OCI-LY1 (cell line): ENCODE data around the gene CACNA1B.

Experiments used
- H2AFZ ChIP-seq: fragments of 200-600 bp; sonication (generic), shearing (Covaris generic); 2 replicates; pipeline ENCODE4 v1.6.0; 2014; ENCODE audit warnings: antibody characterized with exemption, mild to moderate bottlenecking, low read length
- H3F3A ChIP-seq: fragments of 200-600 bp; sonication (generic), shearing (Covaris generic); 2 replicates; pipeline ENCODE4 v1.6.0; 2014; ENCODE audit warnings: mild to moderate bottlenecking, antibody characterized with exemption, low read length, moderate library complexity; ENCODE audit not compliant: insufficient read depth
- H3K27ac ChIP-seq: fragments of 200-600 bp; sonication (generic); 2 replicates; pipeline ENCODE4 v1.5.1; 2014; ENCODE audit warnings: low read length, mixed run types, mild to moderate bottlenecking, low read depth; ENCODE audit not compliant: poor library complexity, severe bottlenecking
- H3K27me3 ChIP-seq: fragments of 200-600 bp; sonication (generic); 2 replicates; pipeline ENCODE4 v1.6.0; 2014; ENCODE audit warnings: antibody characterized with exemption, mild to moderate bottlenecking, low read length, moderate library complexity; ENCODE audit not compliant: insufficient read depth
- H3K36me3 ChIP-seq: fragments of 200-600 bp; sonication (generic); 2 replicates; pipeline ENCODE4 v1.6.1; 2014; ENCODE audit warnings: mild to moderate bottlenecking, antibody characterized with exemption, low read length, moderate library complexity, mixed read lengths; ENCODE audit not compliant: insufficient read depth
- H3K4me1 ChIP-seq: fragments of 200-600 bp; sonication (generic); 2 replicates; pipeline ENCODE4 v1.5.1; 2014; ENCODE audit warnings: mild to moderate bottlenecking, low read length, moderate library complexity; ENCODE audit not compliant: insufficient read depth, severe bottlenecking
- H3K4me2 ChIP-seq: fragments of 200-600 bp; sonication (generic), shearing (Covaris generic); 2 replicates; pipeline ENCODE4 v1.6.1; 2014; ENCODE audit warnings: low read length
- H3K4me3 ChIP-seq: fragments of 200-600 bp; sonication (generic); 2 replicates; pipeline ENCODE4 v1.5.1; 2014; ENCODE audit warnings: low read length, low read depth, mild to moderate bottlenecking, mixed read lengths; ENCODE audit not compliant: poor library complexity, severe bottlenecking
- H3K79me2 ChIP-seq: fragments of 200-600 bp; shearing (Covaris generic); 2 replicates; pipeline ENCODE4 v1.6.1; 2016; ENCODE audit warnings: mixed run types, low read length, mixed read lengths; ENCODE audit not compliant: insufficient read depth
- H3K9ac ChIP-seq: fragments of 200-600 bp; sonication (generic), shearing (Covaris generic); 2 replicates; pipeline ENCODE4 v1.6.1; 2014; ENCODE audit warnings: mild to moderate bottlenecking, low read length, mixed read lengths
- H3K9me2 ChIP-seq: fragments of 200-600 bp; sonication (generic), shearing (Covaris generic); 2 replicates; pipeline ENCODE4 v1.6.1; 2014; ENCODE audit warnings: low read depth, mild to moderate bottlenecking, low read length, mixed read lengths
- H3K9me3 ChIP-seq: fragments of 200-600 bp; shearing (Covaris generic); 2 replicates; pipeline ENCODE4 v1.6.1; 2014; ENCODE audit warnings: low read length, mixed read lengths
- H4K20me1 ChIP-seq: fragments of 200-600 bp; sonication (generic), shearing (Covaris generic); 2 replicates; pipeline ENCODE4 v1.6.0; 2016; ENCODE audit warnings: mild to moderate bottlenecking, low read length; ENCODE audit not compliant: insufficient read depth
- EZH2 ChIP-seq: fragments of 200-600 bp; sonication (generic), shearing (Covaris generic); IDR thresholded peaks from 2 replicates; pipeline ENCODE4 v1.8.0; 2017; ENCODE audit warnings: borderline replicate concordance, mixed run types, mild to moderate bottlenecking, antibody characterized with exemption, low read length, moderate library complexity, mixed read lengths
- TF ChIP-seq, protein P1 (sequence below): fragments of 200-600 bp; sonication (generic), shearing (Covaris generic); IDR thresholded peaks from 2 replicates; pipeline ENCODE4 v1.5.1; 2017; ENCODE audit warnings: mild to moderate bottlenecking, antibody characterized with exemption, low read length, moderate library complexity, mixed read lengths

The CACNA1B gene

DNA sequence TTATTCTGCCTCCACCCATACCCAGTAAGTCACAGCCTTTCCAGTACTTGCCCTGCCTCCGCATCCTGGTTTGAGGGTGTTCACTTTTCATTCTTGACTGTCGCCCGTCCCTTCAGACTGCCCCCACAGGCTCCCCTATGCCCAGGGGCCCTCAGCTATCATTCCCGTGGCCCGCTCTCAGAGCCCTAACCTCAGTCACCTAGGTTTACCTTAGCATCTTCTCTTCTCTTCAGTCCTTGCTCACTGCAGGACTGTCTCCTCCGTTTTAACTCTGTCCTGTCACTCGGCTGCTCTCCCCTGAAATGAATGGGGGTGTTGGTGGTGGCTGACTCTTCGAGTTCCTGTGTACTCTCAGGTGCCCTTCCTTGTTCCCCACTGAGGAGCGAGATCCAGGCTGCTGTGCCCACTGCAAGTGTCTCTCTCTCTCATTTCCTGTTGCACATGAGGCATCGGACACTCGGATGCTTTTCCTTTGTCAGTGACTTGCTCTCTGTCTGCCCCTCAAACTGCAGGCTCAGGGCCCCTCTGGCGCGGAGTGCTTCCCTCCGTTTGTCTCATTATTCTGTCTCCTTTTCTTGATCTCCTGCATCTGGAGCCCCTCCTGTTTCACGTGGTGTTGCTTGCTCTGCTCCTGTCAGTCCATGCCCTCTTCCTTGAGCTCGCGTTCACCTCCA, 89.8 kb downstream of the CACNA1B start:
- H3K4me2 ChIP-seq, result no peak overlapping the region
- H3K9me2 ChIP-seq, result no peaks in the 10 kb centered on the region
- H3K79me2 ChIP-seq, result no peaks in the 10 kb centered on the region
- no peaks in the 10 kb centered on the region for H4K20me1 ChIP-seq
- H2AFZ ChIP-seq, result no peak overlapping the region
- H3K9ac ChIP-seq, result no peak overlapping the region
- H3K9me3 ChIP-seq, result no peaks in the 10 kb centered on the region
- H3K4me1 ChIP-seq, result no peaks in the 10 kb centered on the region
- no peaks in the 10 kb centered on the region for H3K36me3 ChIP-seq
- no peak overlapping the region for H3K27ac ChIP-seq
- H3K27me3 ChIP-seq, result no peaks in the 10 kb centered on the region
- H3K4me3 ChIP-seq, result no peak overlapping the region
- TF ChIP-seq EZH2, result no peak
- TF ChIP-seq, protein P1, sequence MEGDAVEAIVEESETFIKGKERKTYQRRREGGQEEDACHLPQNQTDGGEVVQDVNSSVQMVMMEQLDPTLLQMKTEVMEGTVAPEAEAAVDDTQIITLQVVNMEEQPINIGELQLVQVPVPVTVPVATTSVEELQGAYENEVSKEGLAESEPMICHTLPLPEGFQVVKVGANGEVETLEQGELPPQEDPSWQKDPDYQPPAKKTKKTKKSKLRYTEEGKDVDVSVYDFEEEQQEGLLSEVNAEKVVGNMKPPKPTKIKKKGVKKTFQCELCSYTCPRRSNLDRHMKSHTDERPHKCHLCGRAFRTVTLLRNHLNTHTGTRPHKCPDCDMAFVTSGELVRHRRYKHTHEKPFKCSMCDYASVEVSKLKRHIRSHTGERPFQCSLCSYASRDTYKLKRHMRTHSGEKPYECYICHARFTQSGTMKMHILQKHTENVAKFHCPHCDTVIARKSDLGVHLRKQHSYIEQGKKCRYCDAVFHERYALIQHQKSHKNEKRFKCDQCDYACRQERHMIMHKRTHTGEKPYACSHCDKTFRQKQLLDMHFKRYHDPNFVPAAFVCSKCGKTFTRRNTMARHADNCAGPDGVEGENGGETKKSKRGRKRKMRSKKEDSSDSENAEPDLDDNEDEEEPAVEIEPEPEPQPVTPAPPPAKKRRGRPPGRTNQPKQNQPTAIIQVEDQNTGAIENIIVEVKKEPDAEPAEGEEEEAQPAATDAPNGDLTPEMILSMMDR, result no peak
- H3F3A ChIP-seq, result no peaks in the 10 kb centered on the region

DNA sequence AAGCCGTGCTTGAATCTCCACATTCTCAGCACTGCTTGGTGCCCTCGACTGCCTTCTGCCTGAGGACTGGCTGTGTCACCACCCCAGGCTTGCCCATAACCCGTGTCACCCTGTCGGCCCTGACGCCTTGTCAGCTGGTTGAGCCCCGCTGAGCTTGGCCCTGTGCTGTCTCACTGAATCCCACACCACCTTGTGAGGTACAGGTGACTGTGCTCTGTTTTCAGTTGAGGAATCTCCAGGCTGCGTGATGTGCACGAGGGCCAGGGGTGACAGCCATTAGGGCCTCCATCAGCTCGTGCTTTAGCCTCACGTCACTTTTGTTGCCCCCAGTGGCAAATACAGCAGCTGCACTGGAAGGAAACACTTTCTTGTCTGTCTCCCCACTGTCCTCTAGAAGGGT, 90.7 kb downstream of the CACNA1B start:
- Histone ChIP-seq H2AFZ (no peak overlapping the region), H3K27me3 (no peaks in the 10 kb centered on the region), H3F3A (no peaks in the 10 kb centered on the region), H3K36me3 (no peaks in the 10 kb centered on the region), H3K79me2 (no peaks in the 10 kb centered on the region), H3K9ac (no peak overlapping the region), H3K4me3 (no peak overlapping the region), H3K4me1 (no peaks in the 10 kb centered on the region), H3K27ac (no peak overlapping the region), H4K20me1 (no peaks in the 10 kb centered on the region), H3K9me3 (no peaks in the 10 kb centered on the region), H3K4me2 (no peak overlapping the region), H3K9me2 (no peaks in the 10 kb centered on the region)
- TF ChIP-seq, protein P1, result peak; percentile 35; the same call in 1 of the 2 replicates
- no peak for TF ChIP-seq EZH2

DNA sequence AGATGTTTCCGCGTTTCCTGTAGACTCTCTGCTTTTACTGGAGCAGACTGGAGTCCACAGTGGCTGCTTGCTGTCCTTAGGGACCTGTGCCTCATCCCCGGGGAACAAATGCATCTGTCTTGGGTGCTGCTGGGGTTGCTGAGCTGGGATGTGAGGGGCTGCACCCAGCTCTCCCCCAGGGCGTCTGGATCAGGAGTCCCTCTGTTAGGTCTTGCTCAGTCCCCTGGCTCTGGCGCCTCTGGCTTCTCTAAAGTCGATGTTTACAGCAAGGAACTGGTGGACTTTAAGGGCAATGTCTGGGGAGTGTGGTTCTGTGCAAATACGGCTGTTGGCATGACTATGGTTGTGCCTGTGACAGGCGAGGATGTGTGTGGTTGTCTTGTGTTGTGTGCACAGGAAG, 91.4 kb downstream of the CACNA1B start:
- Histone ChIP-seq H3K4me3 (no peak overlapping the region), H3K9me2 (no peaks in the 10 kb centered on the region), H3K27me3 (0 out of 2 replicates have a peak, but pooled peaks cover 7% of the 10 kb centered on the region), H3K9me3 (no peaks in the 10 kb centered on the region), H3K4me1 (no peaks in the 10 kb centered on the region), H2AFZ (no peak overlapping the region), H4K20me1 (no peaks in the 10 kb centered on the region), H3F3A (no peaks in the 10 kb centered on the region), H3K79me2 (no peaks in the 10 kb centered on the region), H3K27ac (no peak overlapping the region), H3K4me2 (no peak overlapping the region), H3K36me3 (no peaks in the 10 kb centered on the region), H3K9ac (no peak overlapping the region)
- TF ChIP-seq, protein P1, result no peak
- no peak for TF ChIP-seq EZH2
